Muscle layer of colon (tissue), 2 donors: ENCODE data around the gene TOLLIP.
"Not testable (repeated sequence)": the region's sequence is repeated elsewhere in the genome, so short reads cannot be mapped to it uniquely, and the experiment has no call there.

ENCODE experiments used
- H3K27ac ChIP-seq: one replicate; pipeline ENCODE4 v1.7.0; 2013; ENCODE audit warnings: low read depth, mild to moderate bottlenecking, low read length, moderate library complexity
- H3K27me3 ChIP-seq, 2 donors: one replicate each; pipeline ENCODE4 v1.7.0; 2013; ENCODE audit warnings: low read length in 2 of 2, mild to moderate bottlenecking in 2 of 2; ENCODE audit not compliant: insufficient read depth in 2 of 2, control insufficient read depth in 1 of 2
- H3K36me3 ChIP-seq: one replicate; pipeline ENCODE4 v1.7.0; 2013; ENCODE audit warnings: mild to moderate bottlenecking, low read length; ENCODE audit not compliant: insufficient read depth
- H3K4me1 ChIP-seq: one replicate; pipeline ENCODE4 v1.7.0; 2013; ENCODE audit warnings: mild to moderate bottlenecking, low read length; ENCODE audit not compliant: insufficient read depth
- H3K4me3 ChIP-seq, 2 donors: one replicate each; pipeline ENCODE4 v1.7.0; 2013; ENCODE audit warnings: low read length in 2 of 2, low read depth in 1 of 2, mild to moderate bottlenecking in 1 of 2, moderate library complexity in 1 of 2
- H3K9ac ChIP-seq: one replicate; pipeline ENCODE4 v1.7.0; 2013; ENCODE audit warnings: low read length
- H3K9me3 ChIP-seq: one replicate; pipeline ENCODE4 v1.7.0; 2013; ENCODE audit warnings: mild to moderate bottlenecking, low read length
- donor health status: abdominal sarcoma.
- donor health status: Adenocarcinoma of cecum.

The TOLLIP gene

DNA sequence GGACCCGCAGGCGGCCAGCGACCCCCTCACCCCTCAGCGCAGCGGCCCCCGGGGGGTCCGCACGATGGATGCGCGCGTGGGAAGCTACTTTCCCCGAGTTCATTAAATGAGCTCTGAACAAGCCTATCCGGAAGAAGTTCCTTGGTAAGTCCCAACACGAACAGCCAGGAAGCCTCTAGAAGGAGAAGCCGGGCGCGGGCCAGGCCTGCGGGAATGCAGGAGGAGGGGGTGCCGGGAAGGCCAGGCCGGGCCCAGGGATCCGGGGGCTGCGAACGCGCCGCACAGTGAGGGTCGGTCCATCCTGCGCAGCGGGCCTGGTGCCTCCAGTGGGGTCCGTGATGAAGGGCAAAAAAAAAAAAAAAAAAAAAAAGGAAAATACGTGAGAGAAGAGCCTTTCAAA, 36.9 kb downstream of the TOLLIP start:
- H3K36me3 ChIP-seq = peaks cover 23% of the 10 kb centered on the region
- H3K27me3 ChIP-seq = no peaks in the 10 kb centered on the region
- no peaks in the 10 kb centered on the region for H3K4me1 ChIP-seq
- H3K4me3 ChIP-seq = no peak overlapping the region
- H3K9ac ChIP-seq = no peak overlapping the region
- no peak overlapping the region for H3K27ac ChIP-seq
- no peaks in the 10 kb centered on the region for H3K9me3 ChIP-seq

- Histone ChIP-seq H3K27ac (no peak overlapping the region), H3K27me3 (no peaks in the 10 kb centered on the region), H3K36me3 (peaks cover 23% of the 10 kb centered on the region), H3K4me1 (no peaks in the 10 kb centered on the region), H3K9ac (no peak overlapping the region), H3K4me3 (no peak overlapping the region), H3K9me3 (no peaks in the 10 kb centered on the region)
Measured at GRCh38 chr11:1271927-1272326, 37.5 kb downstream of the TOLLIP start.

DNA sequence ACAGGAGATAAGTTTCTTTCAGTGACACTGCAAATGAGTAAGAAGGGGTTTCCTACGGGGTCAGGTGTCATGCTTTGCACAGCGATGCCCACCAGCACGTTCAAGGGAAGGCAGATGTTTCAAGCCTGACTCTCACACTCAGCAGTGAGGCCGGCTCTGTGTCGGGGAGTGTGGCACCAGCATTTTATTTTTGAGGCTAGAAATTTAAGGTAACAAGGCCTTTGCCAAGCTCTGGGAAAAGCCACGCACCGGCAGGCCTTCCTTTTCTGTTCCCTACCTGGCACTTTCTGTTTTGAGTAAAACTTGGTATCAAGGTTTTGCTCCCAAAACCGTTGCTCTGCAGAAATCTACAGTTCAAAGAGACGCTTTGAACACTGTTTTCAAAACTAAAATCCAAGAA, 38.0 kb downstream of the TOLLIP start:
- Histone ChIP-seq H3K4me3 (no peak overlapping the region), H3K9ac (no peak overlapping the region), H3K27me3 (no peaks in the 10 kb centered on the region), H3K9me3 (no peaks in the 10 kb centered on the region), H3K36me3 (peaks cover 23% of the 10 kb centered on the region), H3K27ac (no peak overlapping the region), H3K4me1 (no peaks in the 10 kb centered on the region)

DNA sequence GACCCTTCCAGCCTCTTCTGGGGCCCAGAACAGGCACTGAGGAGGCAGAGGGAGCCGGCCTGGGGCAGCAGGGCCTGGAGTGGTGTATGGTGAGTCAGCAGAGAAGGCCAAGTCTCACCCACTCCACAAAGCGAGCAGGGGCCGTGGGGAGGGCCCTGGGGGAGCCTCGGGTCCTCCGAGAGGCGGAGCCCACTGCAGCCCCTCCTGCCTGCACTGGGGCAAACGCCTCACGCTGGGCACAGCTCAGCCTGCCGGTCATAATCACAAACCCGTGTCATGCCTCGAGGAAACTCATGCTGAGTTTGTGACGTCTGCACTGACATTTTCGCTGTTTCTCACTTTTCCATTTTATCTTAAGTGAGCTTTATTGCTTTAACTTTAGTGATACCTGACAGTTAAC, 38.4 kb downstream of the TOLLIP start:
- Histone ChIP-seq H3K4me1 (no peaks in the 10 kb centered on the region), H3K9ac (no peak overlapping the region), H3K36me3 (peaks cover 19% of the 10 kb centered on the region), H3K27me3 (no peaks in the 10 kb centered on the region), H3K4me3 (no peak overlapping the region), H3K9me3 (no peaks in the 10 kb centered on the region), H3K27ac (no peak overlapping the region)

- no peak overlapping the region for H3K9ac ChIP-seq
- H3K9me3 ChIP-seq = no peaks in the 10 kb centered on the region
- H3K36me3 ChIP-seq = peaks cover 14% of the 10 kb centered on the region
- no peaks in the 10 kb centered on the region for H3K27me3 ChIP-seq
- H3K4me3 ChIP-seq = no peak overlapping the region
- no peaks in the 10 kb centered on the region for H3K4me1 ChIP-seq
- H3K27ac ChIP-seq = no peak overlapping the region
Measured at GRCh38 chr11:1270476-1270875, 39.0 kb downstream of the TOLLIP start.

- H3K27ac ChIP-seq = no peak overlapping the region
- H3K9me3 ChIP-seq = no peaks in the 10 kb centered on the region
- no peaks in the 10 kb centered on the region for H3K4me1 ChIP-seq
- no peak overlapping the region for H3K9ac ChIP-seq
- H3K4me3 ChIP-seq = no peak overlapping the region
- no peaks in the 10 kb centered on the region for H3K27me3 ChIP-seq
- peaks cover 9% of the 10 kb centered on the region for H3K36me3 ChIP-seq
Measured at GRCh38 chr11:1269957-1270356, 39.5 kb downstream of the TOLLIP start.

- Histone ChIP-seq H3K27me3 (no peaks in the 10 kb centered on the region), H3K36me3 (no peaks in the 10 kb centered on the region), H3K27ac (no peak overlapping the region)
Measured at GRCh38 chr11:1267441-1268100, 41.9 kb downstream of the TOLLIP start.

DNA sequence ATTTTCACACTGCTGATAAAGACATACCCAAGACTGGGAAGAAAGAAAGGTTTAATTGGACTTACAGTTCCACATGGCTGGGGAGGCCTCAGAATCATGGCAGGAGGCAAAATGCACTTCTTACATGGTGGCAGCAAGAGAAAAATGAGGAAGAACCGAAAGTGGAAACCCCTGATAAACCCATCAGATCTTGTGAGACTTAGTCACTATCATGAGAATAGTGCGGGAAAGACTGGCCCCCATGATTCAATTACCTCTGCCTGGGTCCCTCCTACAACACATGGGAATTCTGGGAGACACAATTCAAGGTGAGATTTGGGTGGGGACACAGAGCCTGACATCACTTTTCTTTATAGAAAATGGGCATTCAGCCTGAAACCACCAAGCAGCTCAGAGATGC, 42.5 kb downstream of the TOLLIP start:
- H3K27ac ChIP-seq = not testable (repeated sequence)

More at GRCh38 chr11:1267441-1268100, 41.9 kb downstream of the TOLLIP start:
- no peak overlapping the region for H3K9ac ChIP-seq
- H3K4me1 ChIP-seq = no peaks in the 10 kb centered on the region
- H3K4me3 ChIP-seq = no peak overlapping the region
- no peaks in the 10 kb centered on the region for H3K9me3 ChIP-seq

DNA sequence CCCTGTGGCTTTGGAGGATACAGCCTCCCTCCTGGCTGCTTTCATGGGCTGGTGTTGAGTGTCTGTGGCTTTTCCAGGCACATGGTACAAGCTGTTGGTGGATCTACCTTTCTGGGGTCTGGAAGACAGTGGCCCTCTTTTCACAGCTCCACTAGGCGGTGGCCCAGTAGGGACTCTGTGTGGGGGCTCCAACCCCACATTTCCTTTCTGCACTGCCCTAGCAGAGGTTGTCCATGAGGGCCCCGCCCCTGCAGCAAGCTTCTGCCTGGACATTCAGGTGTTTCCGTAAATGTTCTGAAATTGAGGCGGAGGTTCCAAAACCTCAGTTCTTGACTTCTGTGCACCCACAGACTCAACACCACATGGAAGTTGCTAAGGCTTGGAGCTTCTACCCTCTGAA, 44.0 kb downstream of the TOLLIP start:
- not testable (repeated sequence) for H3K27ac ChIP-seq, H3K9me3 ChIP-seq, H3K27me3 ChIP-seq, H3K4me1 ChIP-seq, H3K9ac ChIP-seq, H3K36me3 ChIP-seq, H3K4me3 ChIP-seq

More for the DNA sequence above, 42.5 kb downstream of the TOLLIP start:
- not testable (repeated sequence) for H3K4me1 ChIP-seq, H3K9me3 ChIP-seq, H3K4me3 ChIP-seq, H3K9ac ChIP-seq, H3K36me3 ChIP-seq, H3K27me3 ChIP-seq

DNA sequence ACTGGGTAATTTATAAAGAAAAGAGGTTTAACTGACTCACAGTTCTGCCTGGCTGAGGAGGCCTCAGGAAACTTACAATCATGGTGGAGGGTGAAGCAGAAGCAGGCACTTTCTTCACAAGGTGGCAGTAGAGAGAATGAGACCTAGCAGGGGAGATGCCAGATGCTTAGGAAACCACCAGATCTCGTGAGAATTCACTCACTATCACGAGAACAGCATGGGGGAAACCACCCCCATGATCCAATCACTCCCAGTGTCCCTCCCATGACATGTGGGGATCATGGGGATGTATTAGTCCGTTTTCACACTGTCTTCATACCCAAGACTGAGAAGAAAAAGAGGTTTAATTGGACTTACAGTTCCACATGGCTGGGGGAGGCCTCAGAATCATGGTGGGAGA, 45.0 kb downstream of the TOLLIP start:
- H3K27me3 ChIP-seq, H3K9ac ChIP-seq, H3K36me3 ChIP-seq, H3K4me1 ChIP-seq, H3K27ac ChIP-seq, H3K9me3 ChIP-seq, H3K4me3 ChIP-seq: not testable (repeated sequence)

DNA sequence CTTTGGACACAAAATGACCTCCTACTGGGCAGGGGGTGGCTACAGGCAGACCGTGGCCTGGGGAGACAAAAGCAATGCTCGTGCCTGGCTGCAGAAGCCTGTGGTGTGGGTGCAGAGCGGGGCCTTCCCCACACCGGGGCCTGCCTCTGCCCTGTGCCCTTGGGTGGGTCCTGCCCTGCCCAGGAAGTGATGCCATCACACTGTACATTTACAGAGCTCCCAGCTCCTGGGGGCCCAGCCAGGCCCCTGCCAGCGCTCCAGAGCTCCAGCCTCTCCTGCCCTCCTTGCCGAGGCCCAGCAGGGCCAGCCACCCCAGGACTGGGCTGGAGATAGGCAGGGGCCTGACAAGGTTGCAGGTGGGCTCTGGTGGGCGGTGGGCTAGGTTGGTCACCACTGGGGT, 46.4 kb downstream of the TOLLIP start:
- no peaks in the 10 kb centered on the region for H3K9me3 ChIP-seq
- no peak overlapping the region for H3K9ac ChIP-seq
- peaks cover 4% of the 10 kb centered on the region for H3K4me1 ChIP-seq
- H3K36me3 ChIP-seq = no peaks in the 10 kb centered on the region
- peak overlapping the region; percentile 68 for H3K27ac ChIP-seq
- H3K4me3 ChIP-seq = peak overlapping the region; percentile 62 to 68
- H3K27me3 ChIP-seq = no peaks in the 10 kb centered on the region

DNA sequence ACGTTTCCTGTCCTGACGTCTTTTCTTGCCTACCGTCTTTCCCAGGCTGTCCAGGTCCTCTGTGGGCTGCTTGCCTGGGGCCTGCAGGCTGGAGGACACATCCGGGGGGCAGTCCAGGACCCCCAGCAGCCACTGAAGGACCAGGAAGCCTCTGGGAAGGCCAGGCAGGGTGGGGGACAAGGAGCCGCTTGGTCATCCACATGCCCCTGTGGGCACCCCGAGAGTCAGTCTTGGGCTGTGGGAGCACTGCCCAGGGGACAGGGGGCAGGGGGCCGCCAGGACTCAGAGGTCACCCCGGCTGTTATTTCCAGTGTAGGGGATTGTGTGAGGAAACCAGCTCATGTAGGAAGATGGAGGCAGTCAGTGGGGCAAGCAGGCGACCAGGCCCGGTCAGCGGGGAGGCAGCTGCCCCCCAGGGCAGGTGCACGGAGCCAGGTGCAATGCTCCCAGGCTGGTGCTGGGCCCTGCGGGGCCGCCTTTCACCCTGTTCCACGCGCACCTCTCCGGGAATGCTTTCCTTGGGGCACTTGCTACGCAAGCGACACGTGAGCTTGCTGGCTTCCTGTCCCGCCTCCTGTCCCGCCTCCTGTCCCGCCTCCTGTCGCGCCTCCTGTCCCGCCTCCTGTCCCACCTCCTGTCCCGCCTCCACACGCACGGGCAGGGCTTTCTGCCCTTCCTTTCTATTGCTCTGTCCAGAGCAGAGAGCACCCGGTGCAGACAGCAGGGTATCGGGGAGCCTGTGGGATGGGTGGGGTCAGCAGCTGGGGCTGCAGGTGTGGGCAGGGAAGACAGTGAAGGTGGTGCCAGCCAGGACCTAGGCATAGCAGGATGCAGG, 47.0 kb downstream of the TOLLIP start:
- Histone ChIP-seq H3K36me3 (no peaks in the 10 kb centered on the region), H3K4me3 (peak overlapping the region; percentile 62 to 68), H3K9ac (peak overlapping the region; percentile 44), H3K27ac (peak overlapping the region; percentile 68), H3K4me1 (peaks cover 4% of the 10 kb centered on the region), H3K9me3 (no peaks in the 10 kb centered on the region), H3K27me3 (no peaks in the 10 kb centered on the region)
